Stimulated activated effector memory CD8-positive, alpha-beta T cell treated with anti-CD3 and anti-CD28 coated beads, Interleukin-12 subunit alpha, Interleukin-12 subunit beta, amount 100 ng/mL, for 72 hours (primary cell): ENCODE measurements around the gene SHISAL1.
"Not testable (repeated sequence)": the region's sequence is repeated elsewhere in the genome, so short reads cannot be mapped to it uniquely, and the experiment has no call there.

Experiments used
- ATAC-seq: fragments of 150-1000 bp; cut with Tn5 transposase; 2 replicates; pipeline ENCODE4 v1.10.0; 2021
- DNase-seq, 2 donors: peaks; one replicate each; pipeline ENCODE4 v3.0.0; 2021 to 2022; ENCODE audit warnings: low spot score in 2 of 2
- H3K27ac Mint-ChIP-seq: one replicate; pipeline ENCODE4 v1.8.0; 2022; ENCODE audit warnings: mild to moderate bottlenecking, mixed read lengths
- H3K36me3 Mint-ChIP-seq: one replicate; pipeline ENCODE4 v1.8.0; 2022; ENCODE audit warnings: mild to moderate bottlenecking, mixed read lengths
- H3K4me1 Mint-ChIP-seq: one replicate; pipeline ENCODE4 v1.8.0; 2022; ENCODE audit warnings: mixed read lengths
- H3K4me3 Mint-ChIP-seq: one replicate; pipeline ENCODE4 v1.8.0; 2022; ENCODE audit warnings: mild to moderate bottlenecking, mixed read lengths
- H3K9me3 Mint-ChIP-seq: one replicate; pipeline ENCODE4 v1.8.0; 2022; ENCODE audit warnings: mixed read lengths

SHISAL1 gene

GRCh38 chr22:44323140-44323790, 10.5 kb upstream of the SHISAL1 start:
- not testable (repeated sequence) for H3K4me3 Mint-ChIP-seq, H3K36me3 Mint-ChIP-seq, ATAC-seq, DNase-seq, H3K27ac Mint-ChIP-seq, H3K9me3 Mint-ChIP-seq
- peaks cover 12% of the 10 kb centered on the region for H3K4me1 Mint-ChIP-seq

DNA sequence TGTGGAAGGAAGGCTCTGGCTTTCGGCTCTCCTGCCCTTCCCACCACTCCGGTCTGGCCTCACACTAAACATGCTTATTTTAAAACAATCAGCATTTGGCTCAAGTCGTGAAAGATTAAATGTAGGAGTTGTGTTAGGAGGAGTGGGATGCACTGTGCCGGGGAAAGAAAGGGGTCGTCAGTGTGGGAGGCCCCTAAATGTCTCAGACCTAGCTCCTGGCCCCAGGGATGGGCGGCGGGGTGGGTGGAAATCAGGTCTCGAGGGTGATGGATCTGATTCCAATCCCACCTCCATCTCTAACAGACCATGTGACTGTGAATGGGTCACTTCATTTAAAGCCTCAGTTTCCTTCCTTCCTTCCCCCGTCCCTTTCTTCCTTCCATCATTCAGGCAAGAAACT, 6.9 kb upstream of the SHISAL1 start:
- no peak for ATAC-seq
- no peaks in the 10 kb centered on the region for H3K36me3 Mint-ChIP-seq
- H3K4me1 Mint-ChIP-seq: peaks cover 5% of the 10 kb centered on the region
- H3K4me3 Mint-ChIP-seq: no peak overlapping the region
- DNase-seq: no peak
- no peak overlapping the region for H3K27ac Mint-ChIP-seq
- no peaks in the 10 kb centered on the region for H3K9me3 Mint-ChIP-seq

DNA sequence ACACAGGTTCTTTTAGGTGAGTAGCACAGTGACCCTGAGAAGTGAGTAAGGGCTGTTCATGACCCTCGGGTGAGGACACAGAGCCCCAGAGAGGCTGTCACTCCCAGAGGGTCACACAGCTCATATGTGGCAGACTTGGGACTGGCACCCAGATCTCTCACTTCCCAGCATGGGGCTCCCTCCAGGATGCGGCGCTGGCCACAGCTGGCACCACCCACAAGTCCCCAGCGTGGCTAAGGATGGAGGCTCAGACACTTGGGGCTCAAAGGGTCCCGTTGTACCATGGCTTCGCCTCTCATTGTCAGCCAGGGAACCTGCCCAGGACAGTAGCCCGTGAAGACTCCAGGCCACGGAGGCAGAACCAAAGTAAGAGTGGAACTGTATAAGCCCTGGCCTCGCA, 6.0 kb upstream of the SHISAL1 start:
- H3K4me3 Mint-ChIP-seq: no peak overlapping the region
- H3K9me3 Mint-ChIP-seq: no peaks in the 10 kb centered on the region
- DNase-seq: no peak
- no peaks in the 10 kb centered on the region for H3K36me3 Mint-ChIP-seq
- ATAC-seq: no peak
- no peak overlapping the region for H3K27ac Mint-ChIP-seq
- H3K4me1 Mint-ChIP-seq: peaks cover 11% of the 10 kb centered on the region

GRCh38 chr22:44317886-44318637, 5.3 kb upstream of the SHISAL1 start:
- Mint-ChIP-seq H3K9me3 (no peaks in the 10 kb centered on the region), H3K27ac (no peak overlapping the region), H3K4me3 (no peak overlapping the region), H3K4me1 (peaks cover 11% of the 10 kb centered on the region), H3K36me3 (no peaks in the 10 kb centered on the region)
- no peak for DNase-seq
- ATAC-seq: no peak

DNA sequence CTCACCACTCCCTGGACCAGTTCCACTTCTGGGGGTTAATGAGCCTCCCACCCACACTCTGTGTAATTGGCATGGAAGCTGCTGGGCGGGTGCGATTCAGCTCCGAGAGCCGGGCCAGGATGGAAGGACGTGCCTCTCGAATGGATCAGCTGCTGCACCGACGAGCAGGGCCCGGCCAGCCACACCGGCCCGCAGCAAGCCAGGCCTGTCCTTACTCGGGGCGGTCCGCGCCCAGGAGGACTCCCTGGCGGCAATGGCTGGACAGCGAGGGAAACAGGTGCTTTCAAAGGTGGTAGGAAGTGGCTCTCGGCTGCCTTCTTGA, 4.3 kb upstream of the SHISAL1 start:
- DNase-seq (no peak), ATAC-seq (no peak)
- Mint-ChIP-seq H3K36me3 (no peaks in the 10 kb centered on the region), H3K4me1 (peaks cover 11% of the 10 kb centered on the region), H3K4me3 (no peak overlapping the region), H3K27ac (no peak overlapping the region), H3K9me3 (no peaks in the 10 kb centered on the region)

GRCh38 chr22:44316393-44317122, 3.8 kb upstream of the SHISAL1 start:
- DNase-seq (no peak), ATAC-seq (no peak)
- Mint-ChIP-seq H3K4me1 (peaks cover 11% of the 10 kb centered on the region), H3K36me3 (no peaks in the 10 kb centered on the region), H3K9me3 (no peaks in the 10 kb centered on the region), H3K27ac (no peak overlapping the region), H3K4me3 (no peak overlapping the region)

- Mint-ChIP-seq H3K36me3 (no peaks in the 10 kb centered on the region), H3K4me1 (peaks cover 11% of the 10 kb centered on the region), H3K27ac (peak overlapping the region; percentile 40), H3K9me3 (no peaks in the 10 kb centered on the region), H3K4me3 (peak overlapping the region; percentile 7)
- ATAC-seq (peak; percentile 47), DNase-seq (no peak)
These were observed 1.8 kb upstream of the SHISAL1 start for GRCh38 chr22:44314425-44315067.

GRCh38 chr22:44313385-44314006, 745 bp upstream of the SHISAL1 start:
- Mint-ChIP-seq H3K4me3 (no peak overlapping the region), H3K36me3 (no peaks in the 10 kb centered on the region), H3K27ac (no peak overlapping the region), H3K9me3 (no peaks in the 10 kb centered on the region), H3K4me1 (peaks cover 18% of the 10 kb centered on the region)
- no peak for DNase-seq
- no peak for ATAC-seq

DNA sequence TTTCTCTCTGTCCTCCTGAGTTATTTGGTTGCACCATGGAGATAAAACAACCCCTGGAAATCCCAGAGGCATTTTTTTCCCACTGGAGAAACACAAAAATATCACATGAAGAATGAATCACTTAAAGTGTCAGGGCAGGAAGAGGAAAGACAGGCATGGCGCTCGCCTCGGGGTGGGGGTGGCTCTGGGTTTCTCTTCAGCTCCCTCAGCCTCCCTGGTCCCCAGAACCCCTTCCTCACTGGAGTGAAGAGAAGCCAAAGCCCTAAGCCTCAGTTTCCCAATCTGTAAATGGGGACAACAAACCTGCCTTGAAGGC, 938 bp downstream of the SHISAL1 start:
- no peaks in the 10 kb centered on the region for H3K9me3 Mint-ChIP-seq
- H3K27ac Mint-ChIP-seq: no peak overlapping the region
- H3K4me3 Mint-ChIP-seq: no peak overlapping the region
- ATAC-seq: no peak
- H3K36me3 Mint-ChIP-seq: no peaks in the 10 kb centered on the region
- no peak for DNase-seq
- H3K4me1 Mint-ChIP-seq: peaks cover 19% of the 10 kb centered on the region

- DNase-seq (no peak), ATAC-seq (no peak)
- no peak overlapping the region for H3K4me3 Mint-ChIP-seq
- peaks cover 24% of the 10 kb centered on the region for H3K4me1 Mint-ChIP-seq
- H3K27ac Mint-ChIP-seq: no peak overlapping the region
- H3K36me3 Mint-ChIP-seq: no peaks in the 10 kb centered on the region
- H3K9me3 Mint-ChIP-seq: no peaks in the 10 kb centered on the region
These were observed 1.5 kb downstream of the SHISAL1 start for GRCh38 chr22:44311104-44311854.

DNA sequence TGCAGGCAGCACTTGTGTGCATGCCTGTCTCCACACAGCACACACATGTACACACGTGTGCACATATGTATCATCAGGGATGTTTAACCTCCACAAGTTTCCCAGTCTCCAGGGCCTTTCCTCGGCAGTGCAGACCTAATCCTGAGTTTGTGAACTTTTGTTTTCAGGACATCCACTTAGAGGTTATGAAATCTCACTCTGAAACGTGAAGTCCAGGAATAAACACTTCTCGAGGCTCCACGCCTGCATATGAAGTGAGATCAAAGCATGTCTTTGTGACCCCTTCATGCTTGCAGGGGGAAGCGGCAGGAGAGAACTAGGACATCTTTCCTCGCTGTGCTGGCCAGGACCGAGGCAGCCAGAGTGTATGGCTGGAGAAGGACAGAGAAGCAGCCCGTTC, 3.1 kb downstream of the SHISAL1 start:
- Mint-ChIP-seq H3K36me3 (no peaks in the 10 kb centered on the region), H3K27ac (no peak overlapping the region), H3K4me1 (peaks cover 22% of the 10 kb centered on the region), H3K4me3 (no peak overlapping the region), H3K9me3 (no peaks in the 10 kb centered on the region)
- no peak for DNase-seq
- ATAC-seq: no peak

DNA sequence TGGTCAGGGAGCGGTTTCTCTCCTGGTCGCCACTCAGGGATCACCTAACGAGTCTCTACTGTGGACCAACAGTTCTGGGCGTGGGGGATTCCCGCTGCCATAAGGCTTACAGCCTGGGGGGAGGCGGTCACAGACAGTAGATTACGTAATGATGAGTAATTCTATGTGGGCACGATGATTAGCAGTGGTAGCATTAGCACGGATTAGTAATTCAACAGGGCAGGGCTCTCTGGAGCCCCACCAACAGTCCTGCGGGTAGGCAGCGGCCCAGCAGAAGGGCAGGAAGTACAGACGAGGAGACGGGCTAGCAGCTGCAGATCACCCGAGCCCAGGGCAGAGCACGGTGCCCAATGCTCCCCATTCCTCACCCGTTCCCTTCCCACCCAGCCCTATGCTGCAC, 3.6 kb downstream of the SHISAL1 start:
- no peak overlapping the region for H3K4me3 Mint-ChIP-seq
- no peaks in the 10 kb centered on the region for H3K9me3 Mint-ChIP-seq
- peaks cover 17% of the 10 kb centered on the region for H3K4me1 Mint-ChIP-seq
- ATAC-seq: peak; percentile 66
- no peak for DNase-seq
- no peaks in the 10 kb centered on the region for H3K36me3 Mint-ChIP-seq
- H3K27ac Mint-ChIP-seq: no peak overlapping the region

GRCh38 chr22:44307509-44308169, 5.1 kb downstream of the SHISAL1 start:
- H3K4me1 Mint-ChIP-seq: peaks cover 17% of the 10 kb centered on the region

GRCh38 chr22:44305888-44306287, 6.9 kb downstream of the SHISAL1 start:
- no peak overlapping the region for H3K4me3 Mint-ChIP-seq
- H3K4me1 Mint-ChIP-seq: peaks cover 17% of the 10 kb centered on the region
- DNase-seq: no peak
- H3K36me3 Mint-ChIP-seq: no peaks in the 10 kb centered on the region
- H3K9me3 Mint-ChIP-seq: no peaks in the 10 kb centered on the region
- no peak for ATAC-seq
- H3K27ac Mint-ChIP-seq: peak overlapping the region; percentile 15

More at GRCh38 chr22:44307509-44308169, 5.1 kb downstream of the SHISAL1 start:
- Mint-ChIP-seq H3K36me3 (no peaks in the 10 kb centered on the region), H3K27ac (no peak overlapping the region), H3K9me3 (no peaks in the 10 kb centered on the region), H3K4me3 (no peak overlapping the region)
- DNase-seq (no peak), ATAC-seq (no peak)
